Stimulated activated naive CD8-positive, alpha-beta T cell treated with anti-CD3 and anti-CD28 coated beads, Interleukin-15, amount 100 ng/mL, for 72 hours (primary cell): ENCODE results near the gene EPHB3.

Experiments
- ATAC-seq: fragments of 150-1000 bp; cut with Tn5 transposase; 2 replicates; pipeline ENCODE4 v1.10.0; 2021; ENCODE audit warnings: mild to moderate bottlenecking, moderate library complexity
- DNase-seq, 2 donors: peaks; one replicate each; pipeline ENCODE4 v3.0.0; 2021 to 2022
- H3K27ac Mint-ChIP-seq, 2 donors: one replicate each; pipeline ENCODE4 v1.8.0; 2022; ENCODE audit warnings: mild to moderate bottlenecking in 2 of 2, mixed read lengths in 2 of 2, moderate library complexity in 2 of 2
- H3K27me3 Mint-ChIP-seq: one replicate; pipeline ENCODE4 v1.8.0; 2022; ENCODE audit warnings: mixed read lengths
- H3K4me1 Mint-ChIP-seq: one replicate; pipeline ENCODE4 v1.8.0; 2022; ENCODE audit warnings: mild to moderate bottlenecking, mixed read lengths
- H3K4me3 Mint-ChIP-seq, 2 donors: one replicate each; pipeline ENCODE4 v1.8.0; 2022; ENCODE audit warnings: mild to moderate bottlenecking in 2 of 2, mixed read lengths in 2 of 2, moderate library complexity in 1 of 2
- H3K9me3 Mint-ChIP-seq, 2 donors: one replicate each; pipeline ENCODE4 v1.8.0; 2022; ENCODE audit warnings: mixed read lengths in 2 of 2

EPHB3 gene

DNA sequence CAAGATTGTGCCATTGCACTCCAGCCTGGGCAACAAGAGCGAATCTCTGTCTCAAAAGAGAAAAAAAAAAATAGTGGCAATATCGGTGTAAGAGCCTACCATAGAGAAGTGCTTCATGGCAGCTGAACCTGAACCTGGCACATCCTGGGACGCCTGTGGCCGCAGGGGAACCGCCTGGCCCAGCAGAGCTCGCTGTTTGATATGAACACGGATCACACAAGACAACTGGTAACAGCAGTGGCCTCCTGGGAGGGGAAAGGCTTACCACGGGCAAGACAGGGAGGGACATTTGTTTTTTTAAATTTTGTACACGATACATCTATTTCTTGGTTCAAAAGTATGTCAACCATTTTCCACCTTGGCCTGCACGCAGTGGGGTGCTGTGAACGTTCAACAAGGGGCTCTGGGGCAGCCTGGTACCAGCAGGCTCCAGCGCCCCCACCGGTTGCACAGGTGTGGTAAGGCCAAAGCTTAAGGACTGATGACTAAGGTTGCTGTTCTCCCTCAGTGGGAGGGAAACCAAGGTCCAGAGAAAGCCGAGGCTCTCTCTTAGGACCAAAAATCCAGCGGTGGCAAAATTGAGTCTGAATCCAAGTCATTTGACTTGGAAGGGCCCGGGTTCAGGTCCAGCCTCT, 21.7 kb upstream of the EPHB3 start:
- ATAC-seq, result no peak
- H3K4me1 Mint-ChIP-seq, result peaks cover 17% of the 10 kb centered on the region
- peak overlapping the region in 1 of 2 donors; percentile 41 for H3K27ac Mint-ChIP-seq
- no peak for DNase-seq
- H3K9me3 Mint-ChIP-seq, result no peaks in the 10 kb centered on the region
- H3K27me3 Mint-ChIP-seq, result peaks cover 34% of the 10 kb centered on the region
- no peak overlapping the region for H3K4me3 Mint-ChIP-seq

DNA sequence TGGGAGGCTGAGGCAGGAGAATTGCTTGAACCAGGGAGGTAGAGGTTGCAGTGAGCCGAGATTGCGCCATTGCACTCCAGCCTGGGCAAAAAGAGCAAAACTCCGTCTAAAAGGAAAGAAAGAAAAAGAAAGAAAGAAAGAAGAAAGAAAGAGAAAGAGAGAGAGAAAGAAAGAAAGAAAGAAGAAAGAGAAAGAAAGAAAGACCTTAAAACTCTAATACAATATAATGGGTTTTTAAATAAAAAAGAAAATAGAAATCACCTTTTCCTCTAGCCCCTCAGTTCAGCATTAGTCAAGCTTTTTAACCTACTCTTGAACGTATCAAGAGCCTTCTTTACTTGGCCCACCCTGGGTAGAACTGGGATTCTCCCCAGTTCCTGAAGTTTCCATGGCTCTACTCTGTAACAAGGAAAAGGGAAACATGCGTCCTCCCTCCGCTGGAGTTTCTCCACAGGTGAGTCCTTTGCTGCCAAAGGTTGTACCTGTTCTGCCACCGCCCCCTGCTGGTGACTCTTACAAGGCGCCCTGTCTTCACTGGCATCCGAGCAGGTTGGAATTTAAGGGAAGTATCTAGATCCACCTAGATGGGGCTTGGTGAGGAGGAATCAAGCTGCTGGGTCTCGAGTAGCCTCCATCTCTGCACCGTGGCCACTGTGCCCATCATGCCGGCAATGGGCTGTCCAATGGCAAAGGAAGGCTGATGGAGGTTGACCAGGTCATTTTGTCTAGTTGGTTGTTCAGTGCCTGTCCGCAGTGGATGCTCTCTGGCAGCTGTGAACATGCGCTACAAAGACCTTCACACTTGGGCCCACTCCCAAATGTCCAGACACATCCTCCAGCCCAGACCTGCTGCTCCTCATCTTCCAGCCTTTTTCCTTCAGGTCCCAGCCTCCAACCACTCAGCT, 20.6 kb upstream of the EPHB3 start:
- ATAC-seq (peak; percentile 71), DNase-seq (peak; percentile 66 to 71)
- Mint-ChIP-seq H3K27ac (peak overlapping the region in 1 of 2 donors; percentile 22), H3K4me1 (peaks cover 17% of the 10 kb centered on the region), H3K27me3 (peaks cover 45% of the 10 kb centered on the region), H3K9me3 (no peaks in the 10 kb centered on the region), H3K4me3 (no peak overlapping the region)

DNA sequence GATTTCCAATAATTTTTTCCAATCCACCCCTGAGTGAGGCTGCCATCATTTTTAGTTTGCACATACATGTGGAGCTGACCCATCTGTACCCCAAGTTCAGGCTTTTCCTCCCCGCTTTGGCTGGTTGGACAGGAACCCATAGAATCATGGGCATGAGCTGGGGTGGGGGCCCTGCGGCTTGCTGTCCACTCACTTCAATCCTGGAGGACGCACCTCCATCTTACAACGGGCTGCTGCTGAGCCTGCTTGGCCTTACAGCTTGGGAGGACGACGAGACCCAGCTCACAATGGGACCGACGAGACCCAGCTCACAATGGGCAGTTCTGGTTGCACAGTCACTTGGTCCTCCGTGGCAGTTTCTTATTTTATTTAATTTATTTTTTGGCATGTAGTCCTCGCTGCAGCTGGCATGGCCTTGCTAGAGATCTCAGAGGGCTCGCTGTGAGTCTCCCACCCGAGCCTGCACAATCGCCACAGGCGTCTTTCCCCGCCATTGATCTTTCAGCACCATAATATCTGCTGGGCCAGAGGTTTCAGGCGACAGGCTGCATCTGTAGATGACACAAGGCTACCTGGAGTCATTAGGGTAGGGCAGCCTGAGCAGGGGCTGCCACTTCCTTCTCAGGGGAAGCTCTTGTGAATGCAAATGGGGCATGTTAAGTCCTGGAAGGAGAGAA, 19.6 kb upstream of the EPHB3 start:
- DNase-seq (no peak), ATAC-seq (no peak)
- H3K27ac Mint-ChIP-seq, result no peak overlapping the region
- H3K9me3 Mint-ChIP-seq, result no peaks in the 10 kb centered on the region
- H3K4me1 Mint-ChIP-seq, result peaks cover 17% of the 10 kb centered on the region
- H3K4me3 Mint-ChIP-seq, result no peak overlapping the region
- H3K27me3 Mint-ChIP-seq, result peaks cover 52% of the 10 kb centered on the region

DNA sequence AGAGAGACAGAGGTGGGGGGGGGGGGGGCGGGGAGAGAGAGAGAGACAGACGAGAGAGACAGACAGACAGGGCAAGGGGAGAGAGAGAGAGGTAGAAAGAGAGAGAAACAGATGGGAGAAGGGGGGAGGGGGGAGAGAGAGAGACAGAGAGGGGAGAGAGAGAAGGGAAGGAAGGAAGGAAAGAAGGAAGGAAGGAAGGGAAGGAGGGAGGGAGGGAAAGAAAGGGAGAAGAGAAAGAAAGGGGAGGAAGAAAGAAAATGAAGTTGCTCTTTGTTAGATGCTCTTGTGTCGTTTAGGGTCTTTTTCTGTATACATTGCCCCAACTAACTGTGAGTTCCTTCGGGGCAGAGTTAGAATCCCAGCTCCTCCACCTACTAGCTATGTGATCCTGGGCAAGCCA, 19.0 kb upstream of the EPHB3 start:
- ATAC-seq (no peak), DNase-seq (no peak)
- Mint-ChIP-seq H3K27me3 (peaks cover 52% of the 10 kb centered on the region), H3K4me3 (no peak overlapping the region), H3K9me3 (no peaks in the 10 kb centered on the region), H3K4me1 (peaks cover 17% of the 10 kb centered on the region), H3K27ac (no peak overlapping the region)

DNA sequence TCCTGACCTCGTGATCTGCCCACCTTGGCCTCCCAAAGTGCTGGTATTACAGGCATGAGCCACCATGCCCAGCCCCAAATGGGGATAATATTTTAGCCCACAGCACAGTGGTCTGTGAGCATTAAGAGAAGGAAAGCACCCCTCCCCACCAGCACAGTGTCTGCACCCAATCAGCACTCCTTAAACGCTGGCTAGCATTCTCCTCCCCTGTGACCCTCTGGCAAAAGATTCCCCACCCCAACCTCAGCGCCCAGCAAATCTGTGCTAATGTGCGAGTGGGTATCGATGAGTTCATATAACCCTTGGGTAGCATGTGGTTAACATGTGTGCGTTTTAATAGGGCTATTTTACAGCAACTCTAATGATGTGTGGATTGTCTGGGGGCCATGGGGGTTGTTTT, 18.3 kb upstream of the EPHB3 start:
- Mint-ChIP-seq H3K4me3 (no peak overlapping the region), H3K27me3 (peaks cover 52% of the 10 kb centered on the region), H3K9me3 (no peaks in the 10 kb centered on the region), H3K4me1 (peaks cover 17% of the 10 kb centered on the region), H3K27ac (no peak overlapping the region)
- DNase-seq (no peak), ATAC-seq (no peak)

DNA sequence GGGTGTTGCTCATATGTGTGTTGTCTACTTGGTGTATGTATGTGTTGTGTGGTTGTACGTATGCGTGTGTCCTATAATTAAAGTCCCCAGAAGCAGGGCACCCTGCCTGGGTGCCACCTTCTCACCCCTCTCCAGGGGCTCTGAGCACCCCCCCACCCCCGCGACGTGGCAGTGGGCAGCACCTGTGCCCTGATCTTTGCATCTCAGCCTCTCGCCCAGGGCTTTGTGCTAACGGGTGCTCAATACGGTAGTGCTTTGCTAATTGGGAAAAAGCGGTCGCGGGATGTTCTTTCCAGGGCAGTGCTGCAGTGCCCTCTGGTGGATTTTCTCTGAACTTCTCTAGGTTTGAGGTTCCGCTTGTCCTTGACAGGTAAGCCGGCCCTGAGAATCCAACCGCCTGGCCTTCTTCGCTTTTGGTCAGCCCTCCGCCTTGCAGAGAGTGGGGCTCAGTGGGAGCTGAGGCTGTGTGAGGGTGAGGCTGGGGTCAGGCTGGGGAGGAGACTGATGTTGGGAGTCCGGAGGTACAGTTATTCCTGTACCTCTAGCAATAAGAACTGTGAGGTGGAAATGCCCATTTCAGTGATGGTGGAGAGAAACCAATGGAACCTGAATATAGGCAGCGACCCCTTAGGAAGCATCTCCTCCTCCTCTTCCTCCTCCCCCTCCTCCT, 17.6 kb upstream of the EPHB3 start:
- peak; percentile 79 to 80 for DNase-seq
- Mint-ChIP-seq H3K27ac (peak overlapping the region; percentile 13 to 69), H3K27me3 (peaks cover 52% of the 10 kb centered on the region), H3K4me3 (peak overlapping the region in 1 of 2 donors; percentile 33), H3K4me1 (peaks cover 17% of the 10 kb centered on the region), H3K9me3 (no peaks in the 10 kb centered on the region)
- ATAC-seq, result peak; percentile 82

DNA sequence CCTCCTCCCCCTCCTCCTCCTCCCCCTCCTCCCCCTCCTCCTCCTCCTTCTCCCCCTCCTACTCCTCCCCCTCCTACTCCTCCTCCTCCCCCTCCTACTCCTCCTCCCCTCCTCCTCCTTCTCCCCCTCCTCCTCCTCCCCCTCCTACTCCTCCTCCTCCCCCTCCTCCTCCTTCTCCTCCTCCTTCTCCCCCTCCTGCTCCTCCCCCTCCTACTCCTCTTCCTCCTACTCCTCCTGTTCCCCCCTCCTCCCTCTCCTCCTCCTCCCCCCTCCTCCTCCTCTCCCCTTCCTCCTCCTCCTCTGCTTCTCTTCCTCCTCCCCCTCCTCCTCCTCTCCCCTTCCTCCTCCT, 17.1 kb upstream of the EPHB3 start:
- Mint-ChIP-seq H3K9me3 (no peaks in the 10 kb centered on the region), H3K27me3 (peaks cover 52% of the 10 kb centered on the region)
- ATAC-seq, result no peak

DNA sequence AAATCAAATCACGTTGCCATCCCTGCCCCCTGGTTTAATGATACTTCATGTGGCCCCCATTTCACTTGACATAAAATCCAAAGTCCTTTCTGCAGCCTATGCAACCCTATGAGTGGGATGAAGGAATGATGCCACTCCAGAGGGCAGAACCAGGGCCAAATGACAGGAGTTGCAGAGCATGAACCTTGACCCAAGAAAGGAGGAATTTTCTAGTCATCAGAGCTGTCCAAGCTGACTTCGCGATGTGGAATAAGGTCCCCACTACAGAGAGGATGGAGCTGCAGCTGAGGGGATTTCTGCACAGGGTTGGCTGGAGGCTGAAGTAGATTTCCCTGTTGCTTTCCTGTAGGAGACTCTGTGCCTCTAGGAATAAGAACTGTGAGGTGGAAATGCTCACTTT, 15.8 kb upstream of the EPHB3 start:
- peaks cover 56% of the 10 kb centered on the region for H3K27me3 Mint-ChIP-seq
- H3K4me3 Mint-ChIP-seq, result no peak overlapping the region
- H3K4me1 Mint-ChIP-seq, result peaks cover 16% of the 10 kb centered on the region
- H3K27ac Mint-ChIP-seq, result no peak overlapping the region
- DNase-seq, result no peak
- H3K9me3 Mint-ChIP-seq, result no peaks in the 10 kb centered on the region
- no peak for ATAC-seq

More for the DNA sequence above, 17.1 kb upstream of the EPHB3 start:
- DNase-seq, result no peak
- no peak overlapping the region for H3K4me3 Mint-ChIP-seq
- H3K4me1 Mint-ChIP-seq, result peaks cover 17% of the 10 kb centered on the region
- no peak overlapping the region for H3K27ac Mint-ChIP-seq

DNA sequence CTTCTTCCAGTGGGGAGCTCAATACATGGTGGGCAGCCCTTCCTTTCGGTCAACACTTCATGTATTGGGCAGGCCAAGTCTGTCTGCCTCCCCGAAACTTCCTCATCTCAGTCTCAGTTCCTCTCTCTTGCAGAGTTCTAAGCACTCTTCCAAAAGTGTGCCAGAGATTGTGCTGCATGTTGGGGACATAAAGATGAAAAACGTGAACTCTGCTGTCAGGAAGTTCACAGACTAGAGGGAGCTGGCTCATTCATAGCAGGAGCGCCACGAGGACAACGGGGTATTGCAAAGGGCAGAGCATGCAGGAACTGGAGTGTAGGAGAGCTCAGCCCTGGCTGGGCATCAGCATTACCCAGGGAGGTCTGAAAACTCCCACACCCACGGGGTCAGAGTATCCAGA, 15.3 kb upstream of the EPHB3 start:
- no peak overlapping the region for H3K4me3 Mint-ChIP-seq
- peaks cover 11% of the 10 kb centered on the region for H3K4me1 Mint-ChIP-seq
- H3K27ac Mint-ChIP-seq, result no peak overlapping the region
- ATAC-seq (no peak), DNase-seq (no peak)
- H3K9me3 Mint-ChIP-seq, result no peaks in the 10 kb centered on the region
- H3K27me3 Mint-ChIP-seq, result peaks cover 57% of the 10 kb centered on the region

DNA sequence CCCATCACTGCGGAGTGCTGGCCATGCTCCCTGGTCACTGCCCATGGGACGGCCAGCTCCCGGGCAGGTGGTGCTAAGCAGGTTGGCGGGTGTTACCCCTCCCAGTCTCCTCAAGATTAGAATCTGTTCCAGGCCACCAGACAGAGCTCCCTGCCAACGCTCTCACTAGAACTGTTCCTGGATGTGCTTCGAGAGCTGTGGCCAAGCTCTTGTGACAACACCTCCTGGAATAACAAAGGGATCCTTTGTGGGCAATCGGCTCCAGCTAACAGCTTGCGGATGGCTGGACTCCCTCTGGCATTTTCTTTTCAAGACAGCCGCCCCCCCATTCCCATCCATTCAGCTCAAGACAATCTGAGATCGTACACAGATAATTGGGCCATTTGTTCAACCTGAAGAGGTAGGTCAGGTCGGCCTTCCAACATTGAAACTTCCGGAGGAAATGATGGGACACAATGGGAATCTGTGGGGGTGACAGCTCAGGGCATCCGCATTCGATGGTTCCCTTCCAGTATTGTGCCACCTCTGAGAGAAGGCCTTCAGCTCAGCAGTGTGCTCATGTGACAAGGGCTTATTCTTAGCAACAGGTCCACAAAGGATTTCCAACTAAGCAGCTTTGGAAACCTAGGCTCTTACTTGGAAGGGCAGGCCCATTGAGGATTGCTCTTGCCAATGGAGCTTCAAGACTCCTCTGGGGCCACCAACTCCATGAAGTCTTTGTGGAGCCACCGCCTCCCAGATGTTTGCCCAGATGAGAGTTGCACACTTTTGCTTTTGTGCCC, 11.6 kb upstream of the EPHB3 start:
- H3K4me1 Mint-ChIP-seq, result no peaks in the 10 kb centered on the region
- DNase-seq, result no peak
- no peak overlapping the region for H3K27ac Mint-ChIP-seq
- peaks cover 39% of the 10 kb centered on the region for H3K27me3 Mint-ChIP-seq
- H3K9me3 Mint-ChIP-seq, result no peaks in the 10 kb centered on the region
- H3K4me3 Mint-ChIP-seq, result no peak overlapping the region
- ATAC-seq, result no peak

DNA sequence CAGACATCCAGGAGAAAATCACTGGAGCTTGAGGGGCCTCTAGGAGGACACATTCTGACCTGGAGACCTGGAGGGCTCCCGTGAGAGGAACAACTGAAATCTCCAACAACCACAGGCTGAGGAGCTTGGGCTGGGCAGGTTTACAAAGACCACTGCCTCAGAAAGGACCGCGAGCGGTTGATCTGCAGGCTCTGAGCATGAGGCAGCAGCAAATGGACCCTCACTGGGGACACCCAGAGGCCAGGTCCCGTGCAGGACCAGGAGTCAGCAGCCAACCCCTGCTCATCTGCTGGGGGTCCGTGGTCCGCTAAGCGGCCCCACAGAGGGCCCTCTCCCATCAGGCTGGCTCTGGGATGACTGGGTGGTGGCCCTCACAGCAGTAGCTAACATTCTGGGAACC, 10.5 kb upstream of the EPHB3 start:
- no peak for ATAC-seq
- Mint-ChIP-seq H3K9me3 (no peaks in the 10 kb centered on the region), H3K4me1 (peaks cover 6% of the 10 kb centered on the region), H3K27ac (no peak overlapping the region), H3K27me3 (peaks cover 32% of the 10 kb centered on the region), H3K4me3 (no peak overlapping the region)
- no peak for DNase-seq

DNA sequence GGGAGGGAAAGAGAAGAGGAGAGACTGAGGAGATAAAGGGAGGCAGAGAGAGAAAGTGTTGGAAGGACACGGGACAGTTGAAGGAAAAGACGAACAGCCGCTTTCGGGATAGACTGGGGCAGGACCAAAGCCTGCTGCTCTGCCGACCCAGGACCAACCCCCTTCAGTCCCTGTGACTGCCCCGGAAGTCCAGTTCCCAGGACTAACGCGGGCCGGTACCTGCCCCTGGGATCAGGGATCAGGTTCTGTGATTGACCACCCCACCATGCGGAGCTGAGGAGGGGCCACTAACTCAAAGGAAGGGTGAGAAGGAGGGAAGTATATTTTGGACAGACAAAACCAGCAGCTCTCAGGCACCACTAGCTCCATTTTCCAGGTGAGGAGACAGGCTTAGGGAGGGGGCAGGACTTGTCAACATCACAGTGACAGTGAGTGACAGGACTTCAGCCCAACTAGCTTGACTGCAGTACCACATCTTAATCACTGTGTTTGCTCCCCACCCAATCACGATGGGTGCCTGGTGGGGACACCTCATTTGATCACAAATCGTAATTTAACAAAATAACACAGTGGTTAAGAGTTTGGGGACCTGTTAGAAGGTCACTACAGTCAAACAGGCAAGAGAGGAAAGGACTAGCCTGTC, 9.8 kb upstream of the EPHB3 start:
- DNase-seq (no peak), ATAC-seq (no peak)
- Mint-ChIP-seq H3K27me3 (peaks cover 32% of the 10 kb centered on the region), H3K9me3 (no peaks in the 10 kb centered on the region), H3K27ac (no peak overlapping the region), H3K4me1 (peaks cover 12% of the 10 kb centered on the region), H3K4me3 (no peak overlapping the region)

DNA sequence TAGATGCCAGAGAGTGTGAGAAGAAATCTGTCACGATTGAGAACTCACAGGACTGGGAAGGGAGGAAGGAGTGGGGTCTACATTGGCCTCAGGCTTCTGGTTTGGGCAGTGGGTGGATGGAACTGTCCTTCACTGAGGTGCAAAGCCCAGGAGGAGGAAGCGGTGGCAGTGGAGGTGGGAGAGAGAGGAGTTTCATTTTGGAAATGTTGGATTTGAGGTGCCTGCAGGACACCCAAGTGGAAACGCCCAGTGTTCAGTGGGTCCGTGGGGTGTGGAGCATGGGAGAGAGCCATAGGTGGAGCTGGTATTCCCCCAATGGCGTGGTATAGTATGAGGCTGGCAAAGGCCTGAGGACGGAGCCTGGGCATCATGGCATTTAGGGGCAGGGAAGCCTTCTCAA, 9.3 kb upstream of the EPHB3 start:
- peaks cover 34% of the 10 kb centered on the region for H3K27me3 Mint-ChIP-seq
- H3K4me3 Mint-ChIP-seq, result no peak overlapping the region
- H3K27ac Mint-ChIP-seq, result no peak overlapping the region
- H3K9me3 Mint-ChIP-seq, result no peaks in the 10 kb centered on the region
- DNase-seq (no peak), ATAC-seq (no peak)
- peaks cover 18% of the 10 kb centered on the region for H3K4me1 Mint-ChIP-seq

DNA sequence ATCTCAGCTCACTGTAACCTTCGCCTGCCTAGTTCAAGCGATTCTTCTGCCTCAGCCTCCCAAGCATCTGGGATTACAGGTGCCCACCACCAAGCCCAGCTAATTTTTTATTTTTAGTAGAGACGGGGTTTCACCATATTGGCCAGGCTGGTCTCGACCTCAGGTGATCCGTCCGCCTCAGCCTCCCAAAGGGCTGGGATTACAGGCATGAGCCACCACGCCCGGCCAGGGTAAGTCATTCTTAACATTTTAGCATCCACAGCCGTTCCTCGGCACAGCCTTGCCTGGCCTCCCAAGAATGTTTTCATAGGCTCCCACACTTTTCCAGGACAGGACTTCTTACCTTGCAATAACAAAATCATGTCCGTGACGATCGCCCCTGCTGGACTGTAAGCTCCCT, 8.7 kb upstream of the EPHB3 start:
- peak overlapping the region in 1 of 2 donors; percentile 51 for H3K27ac Mint-ChIP-seq
- H3K27me3 Mint-ChIP-seq, result peaks cover 40% of the 10 kb centered on the region
- H3K4me1 Mint-ChIP-seq, result peaks cover 23% of the 10 kb centered on the region
- H3K9me3 Mint-ChIP-seq, result no peaks in the 10 kb centered on the region
- ATAC-seq (no peak), DNase-seq (no peak)
- H3K4me3 Mint-ChIP-seq, result no peak overlapping the region

DNA sequence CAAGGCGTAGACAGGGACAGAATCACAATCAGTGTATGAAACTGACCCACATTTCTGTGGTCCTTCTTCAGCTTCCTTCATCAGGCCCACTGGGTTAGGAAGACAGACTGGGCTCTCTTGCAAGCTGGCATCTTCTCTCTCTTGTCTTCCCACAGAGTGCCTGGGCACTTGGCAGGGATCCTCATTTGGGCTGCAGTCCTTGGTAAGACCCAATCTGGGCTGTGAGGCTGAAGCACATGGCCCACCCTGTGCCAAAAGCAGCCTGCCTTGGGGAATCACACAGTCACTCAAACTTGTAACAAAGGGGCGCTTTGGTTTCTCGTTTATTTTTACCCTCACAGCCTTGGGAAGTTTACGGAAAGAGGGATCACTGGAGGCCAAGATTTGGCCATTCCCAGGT, 8.2 kb upstream of the EPHB3 start:
- no peak overlapping the region for H3K27ac Mint-ChIP-seq
- ATAC-seq (no peak), DNase-seq (no peak)
- H3K9me3 Mint-ChIP-seq, result no peaks in the 10 kb centered on the region
- H3K4me3 Mint-ChIP-seq, result no peak overlapping the region
- H3K4me1 Mint-ChIP-seq, result peaks cover 23% of the 10 kb centered on the region
- peaks cover 45% of the 10 kb centered on the region for H3K27me3 Mint-ChIP-seq
